Smooth muscle cell (in vitro differentiated cells): Measurements from ENCODE around the gene PRSS50. TPM values are rescaled to one million over a fixed set of nuclear protein-coding genes. Genes with fewer than 3 reads are reported as not detected.

Experiments
- DNase-seq: peaks from one replicate; lab custom pipeline; 2025; ENCODE audit not compliant: unreplicated experiment; lab: John Stamatoyannopoulos, UW
- H2AFZ ChIP-seq: fragments of 200-600 bp; sonication (generic); 2 replicates; pipeline ENCODE4 v1.6.0; 2016; ENCODE audit warnings: antibody characterized with exemption, low read depth, mild to moderate bottlenecking
- H3F3A ChIP-seq: fragments of 200-600 bp; sonication (generic); 2 replicates; pipeline ENCODE4 v1.6.0; 2017; ENCODE audit warnings: antibody characterized with exemption, low read depth
- H3K27ac ChIP-seq: fragments of 200-600 bp; sonication (generic); 2 replicates; pipeline ENCODE4 v1.5.1; 2016; ENCODE audit warnings: low read depth, mild to moderate bottlenecking
- H3K27me3 ChIP-seq: fragments of 200-600 bp; sonication (generic); 2 replicates; pipeline ENCODE4 v1.6.1; 2016; ENCODE audit warnings: low read depth, mild to moderate bottlenecking
- H3K36me3 ChIP-seq: fragments of 200-600 bp; sonication (generic); 2 replicates; pipeline ENCODE4 v1.5.1; 2016; ENCODE audit warnings: low read depth
- H3K4me1 ChIP-seq: fragments of 200-600 bp; sonication (generic); 2 replicates; pipeline ENCODE4 v1.5.1; 2016; ENCODE audit warnings: low read depth
- H3K4me2 ChIP-seq: fragments of 200-600 bp; sonication (generic); 2 replicates; pipeline ENCODE4 v1.6.0; 2016; ENCODE audit warnings: mild to moderate bottlenecking
- H3K4me3 ChIP-seq: fragments of 200-600 bp; sonication (generic); 2 replicates; pipeline ENCODE4 v1.5.1; 2016; ENCODE audit warnings: mild to moderate bottlenecking
- H3K79me2 ChIP-seq: fragments of 200-600 bp; sonication (generic); 2 replicates; pipeline ENCODE4 v1.6.0; 2016; ENCODE audit warnings: low read depth, mild to moderate bottlenecking
- H3K9ac ChIP-seq: fragments of 200-600 bp; sonication (generic); 2 replicates; pipeline ENCODE4 v1.6.0; 2016; ENCODE audit warnings: low read depth
- H3K9me3 ChIP-seq: fragments of 200-600 bp; sonication (generic); replicated peaks from 2 replicates; pipeline ENCODE4 v1.5.1; 2016; ENCODE audit warnings: low read depth
- H4K20me1 ChIP-seq: fragments of 200-600 bp; sonication (generic); 2 replicates; pipeline ENCODE4 v1.6.0; 2016; ENCODE audit warnings: low read depth
- CTCF ChIP-seq: fragments of 200-600 bp; sonication (generic); IDR thresholded peaks from 2 replicates; pipeline ENCODE4 v1.5.1; 2017; ENCODE audit warnings: borderline replicate concordance, mild to moderate bottlenecking, antibody characterized with exemption; ENCODE audit not compliant: insufficient read depth, poor library complexity, severe bottlenecking
- WGBS: methylation state at CpG from one replicate; pipeline ENCODE4 v1.1.7; 2016; ENCODE audit warnings: low lambda C conversion rate; 5-methylcytosine and 5-hydroxymethylcytosine counted together
- polyA plus RNA-seq: library from polyadenylated mRNA; unstranded; fragments of >200 nt; fragmentation: Nextera tagmentation; extraction: Ambion mirVana; gene quantifications from 2 replicates; pipeline ENCODE4 v1.2.1, GENCODE V29; 2016
- total RNA-seq: library from RNA; depleted of rRNA; stranded (reverse); fragments of >200 nt; gene quantifications from 2 replicates; pipeline ENCODE4 v1.2.3, GENCODE V29; 2014

Gene PRSS50
- total and polyA plus RNA-seq, 2 experiments from 2014 or later: 0.54 to 0.73 TPM

- Histone ChIP-seq H3K4me3 (no peak overlapping the region), H3K9ac (no peak overlapping the region), H3K27me3 (no peaks in the 10 kb centered on the region), H3K27ac (no peak overlapping the region), H2AFZ (no peak overlapping the region), H3K79me2 (no peaks in the 10 kb centered on the region), H3K9me3 (no peaks in the 10 kb centered on the region), H3K4me2 (no peak overlapping the region), H4K20me1 (no peaks in the 10 kb centered on the region), H3K36me3 (no peaks in the 10 kb centered on the region), H3K4me1 (peaks cover 13% of the 10 kb centered on the region), H3F3A (no peaks in the 10 kb centered on the region)
- no peak for TF ChIP-seq CTCF
- no peak for DNase-seq
- 92% methylated on average over 7 of the region's 7 CpGs for WGBS
Measured at GRCh38 chr3:46666453-46666845, 51.2 kb downstream of the PRSS50 start.

- H3K27me3 ChIP-seq: no peaks in the 10 kb centered on the region
- no peaks in the 10 kb centered on the region for H3K36me3 ChIP-seq
- H3K79me2 ChIP-seq: no peaks in the 10 kb centered on the region
- no peak overlapping the region for H3K4me3 ChIP-seq
- H3K9ac ChIP-seq: no peak overlapping the region
- H3F3A ChIP-seq: no peaks in the 10 kb centered on the region
- no peak for TF ChIP-seq CTCF
- H2AFZ ChIP-seq: no peak overlapping the region
- no peaks in the 10 kb centered on the region for H4K20me1 ChIP-seq
- H3K9me3 ChIP-seq: no peaks in the 10 kb centered on the region
- H3K27ac ChIP-seq: no peak overlapping the region
- DNase-seq: no peak
- 91% methylated on average over 9 of the region's 9 CpGs for whole genome bisulfite sequencing
- peaks cover 18% of the 10 kb centered on the region for H3K4me1 ChIP-seq
- H3K4me2 ChIP-seq: no peak overlapping the region
Measured at GRCh38 chr3:46665763-46666452, 51.8 kb downstream of the PRSS50 start.

- no peaks in the 10 kb centered on the region for H4K20me1 ChIP-seq
- H3K4me1 ChIP-seq: peaks cover 21% of the 10 kb centered on the region
- TF ChIP-seq CTCF: no peak
- H3K9me3 ChIP-seq: no peaks in the 10 kb centered on the region
- H3F3A ChIP-seq: no peaks in the 10 kb centered on the region
- H2AFZ ChIP-seq: no peak overlapping the region
- no peaks in the 10 kb centered on the region for H3K27me3 ChIP-seq
- H3K27ac ChIP-seq: no peak overlapping the region
- WGBS: 75% methylated on average over 23 of the region's 23 CpGs
- no peak overlapping the region for H3K4me2 ChIP-seq
- H3K9ac ChIP-seq: no peak overlapping the region
- no peak overlapping the region for H3K4me3 ChIP-seq
- H3K36me3 ChIP-seq: no peaks in the 10 kb centered on the region
- DNase-seq: no peak
- no peaks in the 10 kb centered on the region for H3K79me2 ChIP-seq
Measured at GRCh38 chr3:46664971-46665762, 52.5 kb downstream of the PRSS50 start.
